HG02798 (cell line): ENCODE results near the gene MEIS3.
"Not testable (repeated sequence)": the region's sequence is repeated elsewhere in the genome, so short reads cannot be mapped to it uniquely, and the experiment has no call there.

Experiments
- ATAC-seq: cut with Tn5 transposase; IDR thresholded peaks from one replicate; pipeline ENCODE4 v1.9.1; 2021; ENCODE audit warnings: mild to moderate bottlenecking; ENCODE audit not compliant: unreplicated experiment, poor library complexity

MEIS3 gene

DNA sequence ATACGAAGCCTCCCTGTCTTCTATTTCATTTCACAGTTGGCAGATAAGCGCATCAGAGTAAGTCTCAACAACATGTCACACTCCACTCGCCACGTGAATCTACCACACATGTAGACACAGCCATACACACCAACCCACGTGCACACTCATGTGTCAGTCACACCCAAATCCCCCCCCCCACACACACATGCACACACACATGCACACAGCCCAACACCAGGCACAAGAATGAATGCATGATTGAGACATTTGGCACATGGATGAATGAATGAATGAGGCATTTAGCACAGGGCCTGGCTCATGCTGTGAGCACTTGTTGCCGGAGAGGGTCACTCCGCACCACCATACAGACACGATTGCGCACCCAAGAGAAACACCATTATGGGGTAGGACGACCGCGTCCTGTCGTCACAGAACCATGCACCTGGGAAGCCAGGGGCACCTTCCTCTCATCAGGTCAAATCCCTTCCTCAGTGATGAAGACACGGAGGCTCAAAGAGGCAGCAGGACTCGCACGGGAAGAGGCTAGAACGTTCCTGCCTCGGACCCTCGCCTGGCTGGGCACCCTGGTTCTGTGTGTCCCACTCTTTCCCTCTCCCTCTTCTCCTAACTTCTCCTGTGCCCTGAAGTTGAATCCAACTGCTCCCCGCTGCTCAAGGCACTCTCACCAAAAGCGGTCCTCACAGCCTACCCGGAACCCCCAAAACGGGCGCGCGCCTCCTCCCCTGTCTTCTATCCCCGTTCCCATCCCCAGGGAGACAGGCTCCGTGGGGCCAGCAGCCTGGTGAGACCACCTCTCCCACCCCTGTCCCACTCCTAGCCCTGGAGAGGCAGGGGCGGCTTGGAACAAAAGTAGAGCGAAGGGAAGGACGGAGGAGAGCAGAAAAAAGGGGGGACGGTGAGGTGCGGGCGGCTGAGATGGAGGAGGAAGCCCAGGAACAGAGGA lies 1.3 kb downstream of the MEIS3 start:
- no peak for ATAC-seq

DNA sequence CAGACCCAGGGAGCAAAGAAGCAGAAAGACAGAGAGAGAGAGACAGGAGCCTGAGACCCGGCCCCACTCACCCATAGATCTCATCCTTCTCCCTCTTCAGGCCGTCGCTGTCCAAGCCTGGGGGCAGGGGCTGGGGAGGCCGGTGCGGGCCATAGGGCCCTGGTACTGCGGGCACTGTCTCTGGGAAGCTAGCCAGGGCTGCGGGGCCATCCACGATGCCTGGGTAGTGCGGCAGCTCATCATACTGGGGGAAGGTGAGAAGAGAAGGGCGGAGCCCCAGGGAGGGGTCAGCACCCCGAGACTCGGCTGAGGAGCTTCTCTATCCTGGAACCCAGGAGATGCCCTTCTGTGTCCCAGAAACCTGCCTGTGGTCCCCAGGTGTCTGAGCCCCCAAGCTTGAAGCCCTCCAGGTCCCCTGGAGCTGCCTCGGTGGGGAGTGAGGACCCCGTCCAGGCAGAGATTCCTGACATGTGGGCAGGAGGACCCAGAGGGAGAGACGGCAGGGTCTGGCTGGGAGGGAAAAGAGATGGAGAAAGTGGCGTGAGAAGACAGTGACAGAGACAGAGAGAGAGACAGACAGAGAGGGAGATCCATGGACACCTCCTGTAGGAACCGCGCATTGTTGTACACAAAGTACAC lies 2.1 kb downstream of the MEIS3 start:
- ATAC-seq = no peak

GRCh38 chr19:47416643-47416985 lies 2.7 kb downstream of the MEIS3 start:
- no peak for ATAC-seq

DNA sequence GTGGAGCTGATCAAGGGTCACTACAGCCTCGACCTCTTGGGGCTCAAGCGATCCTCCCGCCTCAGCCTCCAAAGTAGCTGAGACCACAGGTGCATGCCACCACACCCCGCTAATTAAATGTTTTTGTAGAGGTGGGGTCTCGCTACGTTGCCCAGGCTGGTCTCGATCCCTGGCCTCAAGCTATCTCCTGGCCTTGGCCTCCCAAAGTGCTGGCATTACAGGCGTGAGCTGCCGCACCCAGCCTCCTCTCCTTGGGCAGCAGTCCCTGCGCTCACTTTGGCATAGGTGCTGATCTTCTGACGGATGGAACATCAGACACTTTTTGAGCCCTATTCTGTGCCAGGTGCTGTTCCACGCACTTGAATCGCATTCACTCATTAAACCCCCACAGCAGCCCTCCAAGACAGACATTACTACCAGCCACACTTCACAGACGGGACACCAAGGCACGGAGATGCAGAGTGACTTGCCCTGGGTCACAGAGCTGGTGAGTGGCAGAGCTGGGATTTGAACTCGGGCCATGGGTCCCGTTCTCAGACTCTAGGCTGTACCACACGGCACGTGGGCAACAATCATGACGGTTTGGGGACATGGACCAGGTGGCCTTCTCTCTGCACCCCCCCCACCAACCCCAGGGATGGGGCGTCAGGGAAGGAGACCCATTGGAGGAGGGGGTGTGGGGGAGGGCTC lies 3.2 kb downstream of the MEIS3 start:
- ATAC-seq = no peak

DNA sequence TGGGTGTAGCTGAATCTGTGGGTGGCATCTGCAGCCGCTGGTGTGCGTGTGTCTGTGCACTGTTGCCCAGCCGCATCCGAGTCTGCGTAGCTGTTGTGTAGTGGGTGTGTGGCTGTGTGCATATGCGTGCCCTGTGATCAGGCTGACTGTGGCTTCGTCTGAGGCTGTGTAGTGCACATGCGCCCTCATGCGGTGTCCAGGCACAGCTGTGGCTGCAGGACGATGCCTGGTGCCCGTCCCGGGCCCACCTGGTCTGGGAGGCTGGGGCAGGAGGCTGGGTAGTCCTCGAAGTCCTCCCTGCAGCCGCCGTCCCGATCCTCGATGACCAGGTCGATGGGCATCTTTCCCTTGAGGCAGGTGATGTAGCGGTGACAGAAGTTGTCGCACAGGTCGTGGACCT lies 4.9 kb downstream of the MEIS3 start:
- ATAC-seq = no peak

GRCh38 chr19:47413941-47414340 lies 5.4 kb downstream of the MEIS3 start:
- ATAC-seq = no peak

GRCh38 chr19:47411696-47412095 lies 7.6 kb downstream of the MEIS3 start:
- ATAC-seq = not testable (repeated sequence)

- ATAC-seq = no peak
These were observed 8.2 kb downstream of the MEIS3 start for GRCh38 chr19:47411101-47411500.

DNA sequence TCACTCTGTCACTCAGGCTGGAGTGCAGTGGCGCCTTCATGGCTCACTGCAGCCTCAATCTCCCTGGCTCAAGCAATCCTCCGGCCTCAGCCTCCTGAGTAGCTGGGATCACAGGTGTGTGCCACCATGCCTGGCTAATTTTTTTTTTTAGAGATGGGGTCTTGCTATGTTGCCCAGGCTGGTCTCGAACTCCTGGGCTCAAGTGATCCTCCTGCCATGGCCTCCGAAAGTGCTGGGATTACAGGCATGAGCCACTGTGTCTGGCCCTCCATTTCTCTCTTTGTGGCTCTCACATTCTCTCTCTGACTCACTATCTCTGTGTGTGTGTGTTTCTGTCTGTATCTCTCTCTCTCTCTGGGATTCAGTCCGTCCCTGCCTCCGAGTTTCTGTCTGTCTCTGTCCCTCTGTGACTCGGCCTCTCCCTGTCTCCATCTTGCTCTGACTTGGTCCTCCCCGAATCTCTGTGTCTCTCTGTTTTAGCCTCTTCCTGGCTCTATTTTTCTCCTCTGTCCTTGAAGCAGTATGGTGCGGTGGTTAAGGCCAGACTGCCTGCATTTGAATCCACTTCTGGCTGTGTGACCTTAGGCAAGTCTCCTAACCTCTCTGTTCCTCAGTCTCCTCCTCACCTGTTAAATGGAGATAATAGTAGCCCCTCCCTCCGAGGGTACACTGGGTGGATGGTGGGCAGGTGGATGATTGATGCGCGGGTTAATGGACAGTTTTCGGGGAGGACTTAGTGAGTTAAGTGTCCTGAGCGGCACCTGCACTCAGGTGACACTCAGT lies 11.0 kb downstream of the MEIS3 start:
- no peak for ATAC-seq

DNA sequence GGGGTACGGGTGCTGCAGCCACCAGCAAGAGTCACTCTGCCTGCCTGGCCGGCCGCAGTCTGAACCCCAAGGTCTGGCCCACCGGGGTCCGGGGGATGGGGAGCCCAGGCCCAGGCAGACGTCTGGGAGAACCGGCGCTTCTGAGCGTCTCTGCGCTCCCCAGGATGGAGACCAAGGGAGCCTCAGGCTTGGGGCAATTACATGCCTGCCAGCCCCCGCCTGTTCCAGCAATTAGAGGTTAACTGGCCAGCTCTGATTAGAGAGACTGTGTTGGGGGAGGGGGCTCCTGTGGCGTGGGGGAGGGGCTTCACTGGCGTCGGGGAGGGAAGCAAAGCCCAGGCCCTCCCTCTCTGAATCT lies 11.9 kb downstream of the MEIS3 start:
- no peak for ATAC-seq

- no peak for ATAC-seq
These were observed 12.5 kb downstream of the MEIS3 start for GRCh38 chr19:47406711-47407416.

- no peak for ATAC-seq
These were observed 13.4 kb downstream of the MEIS3 start for GRCh38 chr19:47405854-47406417.

GRCh38 chr19:47405197-47405550 lies 14.2 kb downstream of the MEIS3 start:
- no peak for ATAC-seq

DNA sequence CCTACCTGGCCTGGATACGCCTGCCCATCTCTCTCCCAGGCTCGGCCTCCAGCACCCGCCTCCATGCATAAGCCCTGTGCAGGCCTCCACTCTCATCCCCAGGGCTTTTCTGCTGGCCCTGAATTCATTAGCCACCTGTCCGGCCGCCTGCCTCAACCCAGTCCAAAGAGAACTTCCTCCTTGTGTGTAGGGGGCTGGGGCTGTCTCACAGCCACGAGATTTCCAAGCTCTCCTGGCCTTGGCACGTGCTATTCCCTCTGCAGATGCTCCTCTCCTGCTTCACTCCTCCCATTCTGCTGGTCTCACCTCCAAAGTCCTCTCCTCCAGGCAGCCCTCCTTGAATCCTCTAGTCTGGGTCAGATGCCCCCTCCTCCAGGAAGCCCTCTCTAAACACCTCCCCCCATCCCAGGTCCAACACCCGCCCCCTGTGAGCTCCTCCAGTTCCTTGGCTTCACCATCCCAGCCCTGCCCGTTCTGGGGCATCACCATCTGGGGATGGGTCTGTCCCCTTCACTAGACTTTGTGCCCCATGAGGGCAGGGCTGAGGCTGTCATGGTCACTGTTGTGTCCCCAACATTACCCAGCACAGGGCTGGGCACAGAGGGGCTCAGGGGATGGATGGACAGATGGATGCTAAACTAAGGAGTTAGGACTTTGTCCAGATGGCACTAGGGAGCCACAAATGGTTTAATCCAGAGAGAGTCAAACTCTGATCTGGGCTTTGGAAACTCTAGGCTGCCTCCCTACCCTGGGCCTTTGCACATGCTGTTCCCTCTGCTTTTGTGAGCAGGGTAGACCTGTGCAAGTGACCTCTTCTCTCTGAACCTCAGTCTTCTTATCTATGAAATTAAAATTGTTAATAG lies 14.8 kb downstream of the MEIS3 start:
- no peak for ATAC-seq

GRCh38 chr19:47402504-47402903 lies 16.8 kb downstream of the MEIS3 start:
- no peak for ATAC-seq

DNA sequence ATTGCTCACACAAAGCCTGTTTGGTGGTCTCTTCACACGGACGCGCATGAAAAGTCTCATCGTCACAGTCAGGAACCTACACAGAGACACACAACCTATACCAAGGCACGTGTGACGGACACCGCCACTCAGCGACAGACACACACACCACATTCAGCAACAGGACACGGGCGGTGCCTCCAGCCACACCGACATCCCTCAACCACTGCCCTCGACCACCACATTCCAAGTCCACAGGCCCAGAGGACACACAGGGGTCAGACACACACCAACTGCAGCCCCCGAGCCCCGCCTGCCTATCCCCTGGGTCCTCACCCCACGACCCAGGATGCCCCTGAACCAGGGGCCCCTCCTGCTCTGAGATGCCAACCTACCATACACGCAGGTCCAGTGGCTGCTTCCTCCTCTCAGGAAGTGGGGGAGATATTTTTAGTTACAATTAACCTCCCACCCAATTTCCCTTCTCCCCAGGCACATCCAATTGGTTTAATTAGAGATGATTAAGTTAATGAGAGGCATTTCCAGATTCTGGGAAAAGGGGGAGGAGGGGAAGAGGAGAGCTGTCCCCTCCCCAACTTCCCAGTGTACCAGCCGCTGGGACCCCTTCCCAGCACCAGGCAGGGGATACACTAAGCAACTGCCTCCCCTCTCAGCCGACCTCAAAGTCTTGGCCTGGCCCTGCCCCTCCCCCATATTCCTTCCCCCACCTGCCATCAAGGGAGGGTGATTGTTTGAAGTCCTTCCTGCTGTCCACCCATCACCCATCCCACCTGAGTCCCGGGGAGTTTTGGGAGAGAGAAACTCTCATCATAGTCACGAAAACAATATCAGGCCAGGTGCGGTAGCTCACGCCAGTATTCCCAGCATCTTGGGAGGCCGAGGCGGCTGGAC lies 20.4 kb downstream of the MEIS3 start:
- ATAC-seq = no peak

DNA sequence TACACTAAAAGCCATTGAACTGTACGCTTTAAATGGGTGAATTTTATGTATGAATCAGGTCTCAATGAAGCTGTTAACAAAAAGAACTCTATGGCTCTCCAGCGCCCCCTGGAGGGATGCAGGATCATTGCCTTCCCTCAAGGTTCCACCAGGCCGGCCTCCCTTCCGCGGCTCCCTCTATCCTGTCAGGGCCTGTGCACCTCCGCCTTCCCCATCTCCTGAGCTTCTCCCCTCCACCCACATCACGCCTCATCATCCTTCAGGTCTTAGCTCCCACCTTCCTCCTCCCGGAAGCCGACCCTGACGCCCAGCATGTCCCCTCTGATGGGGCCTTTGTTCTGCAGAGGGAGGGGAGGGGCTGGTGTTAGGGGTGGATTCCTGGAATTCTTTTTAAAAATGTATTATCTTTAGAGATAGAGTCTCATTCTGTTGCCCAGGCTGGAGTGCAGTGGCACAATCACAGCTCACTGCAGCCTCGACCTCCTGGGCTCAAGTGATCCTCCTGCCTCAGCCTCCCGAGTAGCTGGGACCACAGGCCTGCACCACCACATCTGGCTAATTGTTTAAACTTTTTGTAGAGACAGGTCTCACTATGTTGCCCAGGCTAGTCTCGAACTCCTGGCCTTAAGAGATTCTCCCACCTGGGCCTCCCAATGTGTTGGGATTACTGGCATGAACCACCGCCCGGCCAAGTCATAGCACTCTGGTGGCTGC lies 27.7 kb downstream of the MEIS3 start:
- peak; percentile 43 for ATAC-seq
